ENCODE measurements around the gene DMBX1.

Gene DMBX1

GRCh38 chr1:46461017-46461808 is 28.4 kb upstream of the DMBX1 start:
- no peak for TF ChIP-seq CTCF (IDR thresholded peaks at IDR 0.05; ENCODE audit: low read length, missing control alignments)
- H3K4me3 ChIP-seq (replicated peaks; ENCODE audit: low read depth, low read length): no peak overlapping the region
- DNase-seq (ENCODE audit: low read depth): no peak

- TF ChIP-seq CTCF (IDR thresholded peaks at IDR 0.05; ENCODE audit: low read length, missing control alignments): no peak
- no peak for DNase-seq (ENCODE audit: low read depth)
- H3K4me3 ChIP-seq (replicated peaks; ENCODE audit: low read depth, low read length): no peak overlapping the region
These were observed 27.7 kb upstream of the DMBX1 start for GRCh38 chr1:46461809-46462448.

GRCh38 chr1:46464013-46464548 is 25.6 kb upstream of the DMBX1 start:
- no peak for DNase-seq (ENCODE audit: low read depth)
- H3K4me3 ChIP-seq (replicated peaks; ENCODE audit: low read depth, low read length): no peak overlapping the region
- TF ChIP-seq CTCF (IDR thresholded peaks at IDR 0.05; ENCODE audit: low read length, missing control alignments): no peak

GRCh38 chr1:46464915-46465314 is 24.7 kb upstream of the DMBX1 start:
- no peak overlapping the region for H3K4me3 ChIP-seq (replicated peaks; ENCODE audit: low read depth, low read length)
- TF ChIP-seq CTCF (IDR thresholded peaks at IDR 0.05; ENCODE audit: low read length, missing control alignments): no peak
- DNase-seq (ENCODE audit: low read depth): no peak

- no peak overlapping the region for H3K4me3 ChIP-seq (replicated peaks; ENCODE audit: low read depth, low read length)
- no peak for DNase-seq (ENCODE audit: low read depth)
- TF ChIP-seq CTCF (IDR thresholded peaks at IDR 0.05; ENCODE audit: low read length, missing control alignments): no peak
These were observed 23.6 kb upstream of the DMBX1 start for GRCh38 chr1:46465981-46466476.

GRCh38 chr1:46466477-46467182 is 23.0 kb upstream of the DMBX1 start:
- peak overlapping the region; percentile 52 for H3K4me3 ChIP-seq (replicated peaks; ENCODE audit: low read depth, low read length)
- DNase-seq (ENCODE audit: low read depth): no peak
- TF ChIP-seq CTCF (IDR thresholded peaks at IDR 0.05; ENCODE audit: low read length, missing control alignments): no peak

Measured in fibroblast of pulmonary artery (primary cell).